DMS153 treated with DMSO at 0.1 percent for 48 hours (cell line): ENCODE results near the gene DDX56.

Experiments
- DNase-seq: peaks from one replicate; lab custom pipeline; 2025; ENCODE audit not compliant: unreplicated experiment; lab: John Stamatoyannopoulos, UW

Gene DDX56, protein sequence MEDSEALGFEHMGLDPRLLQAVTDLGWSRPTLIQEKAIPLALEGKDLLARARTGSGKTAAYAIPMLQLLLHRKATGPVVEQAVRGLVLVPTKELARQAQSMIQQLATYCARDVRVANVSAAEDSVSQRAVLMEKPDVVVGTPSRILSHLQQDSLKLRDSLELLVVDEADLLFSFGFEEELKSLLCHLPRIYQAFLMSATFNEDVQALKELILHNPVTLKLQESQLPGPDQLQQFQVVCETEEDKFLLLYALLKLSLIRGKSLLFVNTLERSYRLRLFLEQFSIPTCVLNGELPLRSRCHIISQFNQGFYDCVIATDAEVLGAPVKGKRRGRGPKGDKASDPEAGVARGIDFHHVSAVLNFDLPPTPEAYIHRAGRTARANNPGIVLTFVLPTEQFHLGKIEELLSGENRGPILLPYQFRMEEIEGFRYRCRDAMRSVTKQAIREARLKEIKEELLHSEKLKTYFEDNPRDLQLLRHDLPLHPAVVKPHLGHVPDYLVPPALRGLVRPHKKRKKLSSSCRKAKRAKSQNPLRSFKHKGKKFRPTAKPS

DNA sequence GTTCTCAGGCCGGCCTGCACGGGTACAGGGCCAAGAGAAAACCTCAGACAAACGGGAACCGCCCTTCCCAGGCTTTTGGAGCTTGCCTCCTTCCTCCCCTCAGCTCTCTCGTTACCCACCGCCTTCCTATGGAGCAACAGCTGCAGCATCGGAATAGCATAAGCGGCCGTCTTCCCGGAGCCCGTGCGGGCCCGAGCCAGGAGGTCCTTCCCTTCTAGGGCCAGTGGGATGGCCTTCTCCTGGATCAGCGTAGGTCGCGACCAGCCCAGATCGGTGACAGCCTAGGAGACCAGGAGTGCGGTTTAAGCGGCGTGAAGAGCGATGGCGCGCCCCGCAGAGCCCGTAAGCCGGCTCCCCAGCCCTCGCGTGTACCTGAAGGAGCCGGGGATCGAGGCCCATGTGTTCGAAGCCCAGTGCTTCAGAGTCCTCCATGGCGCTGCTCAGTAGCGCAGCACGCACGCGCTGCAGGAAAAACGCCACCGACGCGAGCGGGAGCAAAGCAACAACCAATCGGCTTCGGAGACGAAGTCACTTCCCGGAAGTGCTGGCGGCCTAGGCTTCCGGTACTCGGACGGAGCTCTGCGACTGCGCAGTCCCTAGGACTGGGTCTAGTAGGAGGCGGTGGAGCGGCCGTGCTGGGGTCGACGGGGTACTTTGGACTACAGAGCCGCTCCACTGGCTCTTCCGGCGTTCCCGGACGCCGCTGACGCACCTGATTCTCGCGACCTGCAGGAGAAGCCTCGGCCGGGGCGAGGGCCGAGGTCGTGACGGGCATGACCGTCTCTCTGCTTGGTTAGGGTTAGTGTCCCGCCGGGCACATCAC is at the start of gene DDX56:
DDX56 (minus strand) TSS at position 445 of the 823 bp plus-strand sequence; CDS start at position 432, 13 bp downstream.
- peak; percentile 96 for DNase-seq

DNA sequence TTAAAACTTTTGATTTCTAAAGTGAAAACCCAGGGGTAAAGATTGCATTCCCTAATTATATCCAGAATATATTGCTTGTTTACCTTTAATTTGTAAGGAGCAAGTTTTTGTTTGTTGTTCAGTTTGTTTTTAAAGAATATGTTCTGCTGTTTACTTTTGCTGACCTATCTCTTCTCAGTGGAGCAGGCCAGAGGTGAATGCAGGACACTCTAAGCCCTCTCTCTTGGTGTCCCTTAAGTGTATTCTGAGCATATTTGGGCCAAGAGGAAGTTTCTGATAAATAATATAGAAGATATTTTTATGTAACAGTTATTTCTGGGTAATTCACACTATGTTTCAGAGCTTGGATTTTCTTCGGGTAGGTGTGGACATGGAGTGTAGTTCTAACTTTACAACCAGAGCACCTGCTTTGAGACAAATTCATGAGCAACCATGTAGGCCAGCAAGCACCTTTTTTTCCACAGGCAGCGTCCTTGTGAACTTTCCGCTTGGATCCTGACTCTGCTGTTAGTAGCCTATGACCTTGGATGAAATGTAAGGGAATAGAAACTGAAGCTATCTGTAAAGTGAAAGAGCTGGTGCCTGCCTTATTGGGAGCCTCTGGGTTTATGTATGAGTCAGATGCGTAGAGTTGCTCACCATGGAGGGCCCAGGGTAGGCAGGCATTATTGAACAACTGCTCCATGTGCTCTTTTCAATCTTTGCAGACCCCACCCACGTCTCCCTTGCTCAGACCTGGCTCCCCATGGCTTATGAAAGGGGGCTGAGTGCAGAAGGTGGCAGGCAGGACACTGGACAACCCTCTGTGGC is 48.8 kb upstream of the DDX56 start:
- DNase-seq = no peak

DNA sequence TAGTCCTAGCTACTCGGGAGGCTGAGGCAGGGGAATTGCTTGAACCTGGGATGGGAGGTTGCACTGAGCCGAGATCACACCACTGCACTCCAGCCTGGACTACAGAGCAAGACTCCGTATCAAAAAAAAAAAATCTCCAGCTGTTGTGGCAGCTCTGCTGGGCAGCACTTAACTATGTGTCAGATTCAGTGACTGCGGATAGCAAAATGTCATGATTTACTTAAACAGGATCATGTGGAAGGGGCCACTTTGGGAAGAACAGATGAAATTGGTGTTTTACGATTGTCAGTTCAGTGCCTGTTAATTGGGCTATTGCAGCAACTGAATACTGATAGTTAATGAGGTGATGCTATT is 48.0 kb upstream of the DDX56 start:
- DNase-seq = no peak

DNA sequence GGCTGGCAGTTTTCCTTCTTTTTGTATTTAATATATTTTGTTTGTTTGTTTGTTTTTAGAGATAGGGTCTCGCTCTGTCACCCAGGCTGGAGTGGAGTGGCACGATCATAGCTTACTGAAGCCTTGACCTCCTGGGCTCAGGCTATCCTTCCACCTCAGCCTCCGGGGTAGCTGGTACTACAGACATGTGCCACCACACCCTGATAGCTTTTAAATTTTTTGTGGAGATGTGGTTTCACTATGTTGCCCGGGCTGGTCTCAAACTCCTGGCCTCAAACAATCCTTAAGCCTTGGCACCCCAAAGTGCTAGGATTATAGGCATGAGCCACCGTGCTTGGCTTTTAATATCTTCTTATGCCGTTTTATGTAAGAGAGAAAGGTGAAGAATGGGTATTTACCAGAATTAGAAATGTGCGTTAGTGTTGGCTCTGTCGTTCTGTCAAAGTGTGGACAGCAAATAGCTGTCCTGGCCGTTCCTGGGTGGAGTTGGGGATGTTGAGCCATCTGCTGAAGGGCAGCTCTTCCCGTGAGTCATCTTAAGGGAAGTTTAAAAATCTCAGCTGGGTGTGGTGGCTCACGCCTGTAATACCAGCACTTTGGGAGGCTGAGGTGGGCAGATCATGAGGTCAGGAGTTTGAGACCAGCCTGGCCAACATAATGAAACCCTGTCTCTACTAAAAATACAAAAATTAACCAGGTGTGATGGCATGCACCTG is 47.5 kb upstream of the DDX56 start:
- DNase-seq = no peak

DNA sequence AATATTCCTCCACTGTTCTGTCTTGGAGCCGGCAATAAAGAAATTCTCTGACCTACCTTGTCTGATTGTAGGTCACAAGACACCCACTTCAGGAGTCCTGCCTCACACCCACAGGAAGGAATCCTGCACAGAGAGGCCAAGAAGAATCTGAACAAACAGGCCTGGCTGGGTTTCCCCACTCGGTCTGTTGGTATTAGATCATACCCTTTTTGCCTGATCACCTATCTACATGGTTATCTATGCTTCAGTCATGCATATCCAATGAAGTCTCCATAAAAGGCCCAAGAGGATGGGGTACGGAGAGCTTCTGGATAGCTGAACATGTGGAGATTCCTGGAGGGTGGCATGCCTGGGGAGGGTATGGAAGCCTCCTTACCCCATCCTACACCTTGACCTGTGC is 45.0 kb upstream of the DDX56 start:
- no peak for DNase-seq

DNA sequence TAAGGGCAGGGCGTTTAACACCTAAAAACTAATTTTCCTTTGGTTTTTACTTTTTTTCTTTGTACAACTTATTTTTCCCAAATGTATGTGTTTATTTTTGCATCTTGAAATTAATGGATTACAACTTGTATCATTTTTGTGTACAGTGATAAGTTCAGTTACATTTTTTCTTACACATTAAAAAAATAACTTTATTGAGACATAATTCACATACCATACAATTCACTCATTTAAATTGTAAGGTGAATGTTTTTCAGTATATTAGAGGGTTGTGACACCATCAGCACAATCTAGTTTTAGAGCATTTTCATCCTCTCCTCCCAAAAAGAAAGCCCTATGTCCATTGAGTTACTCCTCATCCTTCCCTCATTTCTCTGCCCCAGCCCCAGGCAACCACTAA is 44.3 kb upstream of the DDX56 start:
- DNase-seq = no peak

DNA sequence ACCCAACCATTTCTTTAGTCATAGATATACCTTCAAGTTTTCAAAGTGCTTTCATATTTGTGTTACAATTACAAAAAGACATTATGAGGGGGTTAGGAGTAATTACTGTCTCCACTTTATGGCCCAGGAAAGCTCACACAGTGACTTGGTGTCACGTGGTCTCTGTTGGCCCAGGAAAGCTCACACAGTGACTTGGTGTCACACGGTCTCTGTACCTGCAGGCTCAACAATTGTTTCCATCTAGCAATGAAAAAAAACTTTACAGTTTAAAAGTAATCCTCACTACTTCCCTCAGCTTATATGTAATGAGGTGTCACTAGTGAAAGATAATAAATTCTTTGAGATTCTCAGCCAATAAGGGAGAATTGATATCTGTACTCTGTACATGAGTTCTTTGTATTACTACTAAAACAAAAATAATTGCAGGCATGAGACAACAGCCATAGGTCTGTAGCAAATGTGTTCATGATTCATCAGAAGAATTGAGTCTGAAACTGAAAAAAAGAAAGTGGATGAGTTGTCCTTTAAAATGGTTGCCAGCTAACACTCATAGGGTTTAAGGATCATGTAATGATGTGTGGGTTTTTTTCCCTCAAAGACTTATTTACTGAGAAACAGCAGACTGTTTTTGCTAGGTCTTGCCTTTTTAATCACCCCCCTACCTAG is 43.6 kb upstream of the DDX56 start:
- no peak for DNase-seq

DNA sequence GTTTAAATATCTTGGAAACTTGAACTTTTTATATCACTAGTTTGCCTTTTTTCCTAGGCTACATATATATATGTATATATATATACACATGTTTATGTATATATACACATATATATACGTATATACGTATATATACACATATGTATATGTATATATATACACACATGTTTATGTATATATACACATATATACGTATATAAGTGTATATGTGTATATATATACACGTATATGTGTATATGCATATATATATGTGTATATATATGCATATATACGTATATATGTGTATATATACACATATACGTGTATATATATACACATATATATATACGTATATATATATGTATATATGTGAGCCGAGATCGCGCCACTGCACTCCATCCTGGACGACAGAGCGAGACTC is 42.8 kb upstream of the DDX56 start:
- DNase-seq = no peak

DNA sequence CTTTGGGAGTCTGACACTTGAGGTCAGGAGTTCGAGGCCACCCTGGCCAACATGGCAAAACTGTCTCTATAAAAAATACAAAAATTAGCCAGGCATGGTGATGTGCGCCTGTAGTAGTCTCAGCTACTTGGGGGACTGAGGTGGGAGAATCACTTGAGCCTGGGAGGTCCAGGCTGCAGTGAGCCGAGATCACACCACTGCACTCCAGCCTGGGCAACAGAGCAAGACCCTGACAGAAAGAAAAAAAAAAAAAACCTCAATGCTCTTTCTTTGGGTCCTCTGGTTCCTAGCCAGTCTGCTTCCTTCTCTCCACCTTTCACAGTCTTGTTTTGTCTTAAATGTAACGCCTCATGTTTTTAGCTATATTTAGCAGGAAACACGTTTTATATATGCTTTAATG is 42.1 kb upstream of the DDX56 start:
- no peak for DNase-seq

DNA sequence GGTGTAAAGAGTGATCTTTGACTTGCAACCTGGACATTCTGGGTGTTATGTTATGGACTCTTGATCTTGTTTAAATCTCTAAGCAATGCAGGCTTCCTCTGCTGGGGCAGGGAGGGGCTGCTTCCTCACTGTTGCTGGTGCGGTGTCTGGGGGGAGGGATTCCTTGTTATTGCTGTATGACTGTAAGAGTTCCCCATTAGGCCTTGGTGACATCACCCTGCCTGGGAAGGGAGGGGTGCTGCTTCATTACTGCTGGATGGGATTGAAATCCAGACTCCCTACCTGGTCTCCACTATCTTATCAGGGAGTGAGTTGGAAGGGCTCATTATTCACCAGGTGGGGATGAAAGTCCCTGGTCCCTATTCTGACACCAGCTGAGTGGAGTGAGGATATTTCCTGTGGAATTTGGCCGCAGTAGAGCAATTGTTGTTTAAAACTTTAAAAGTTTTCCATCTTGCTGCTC is 41.5 kb upstream of the DDX56 start:
- DNase-seq = no peak

DNA sequence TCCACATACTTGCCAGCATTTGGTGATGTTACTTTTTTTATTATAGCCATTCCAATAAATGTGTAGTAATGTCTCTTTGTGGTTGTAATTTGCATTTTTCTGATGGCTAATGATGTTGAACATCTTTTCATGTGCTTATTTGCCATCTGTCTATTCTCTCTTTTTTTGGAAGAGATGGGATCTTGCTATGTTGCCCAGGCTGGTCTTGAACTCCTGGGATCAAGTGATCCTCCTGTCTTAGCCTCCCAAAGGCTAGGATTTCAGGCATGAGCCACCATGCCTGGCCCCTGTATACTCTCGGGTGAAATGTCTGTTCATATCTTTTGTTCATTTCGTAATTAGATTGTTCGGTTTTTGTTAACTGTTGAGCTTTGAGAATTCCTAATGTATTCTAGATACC is 36.1 kb upstream of the DDX56 start:
- DNase-seq = no peak

DNA sequence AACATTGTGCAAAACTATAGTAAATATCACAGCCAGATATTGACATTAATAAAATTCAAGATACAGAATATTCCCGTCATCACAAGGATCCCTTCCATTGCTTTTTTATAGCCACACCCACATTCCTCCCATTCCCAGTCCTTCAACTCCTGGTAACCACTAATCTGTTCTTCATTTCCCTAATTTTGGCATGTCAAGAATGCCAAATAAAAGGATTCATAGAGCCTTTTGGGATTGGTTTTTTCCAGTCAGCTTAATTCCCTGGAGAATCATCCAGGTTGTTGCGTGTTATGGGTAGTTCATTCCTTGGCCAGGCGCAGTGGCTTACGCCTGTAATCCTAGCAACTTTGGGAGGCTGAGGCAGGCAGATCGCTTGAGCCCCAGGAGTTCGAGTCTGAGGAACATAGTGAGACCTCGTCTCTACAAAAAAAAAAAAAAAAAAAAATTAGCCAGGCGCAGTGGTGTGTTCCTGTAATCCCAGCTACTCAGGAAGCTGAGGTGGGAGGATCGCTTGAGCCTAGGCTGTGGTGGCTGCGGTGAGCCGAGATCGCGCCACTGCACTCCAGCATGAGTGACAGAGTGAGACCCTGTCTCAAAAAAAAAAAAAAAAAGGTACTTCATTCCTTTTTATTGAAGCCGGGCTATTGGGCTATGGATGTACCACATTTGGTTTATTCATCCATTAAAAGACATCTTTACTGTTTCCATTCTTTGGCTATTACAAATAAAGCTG is 35.4 kb upstream of the DDX56 start:
- DNase-seq = no peak

DNA sequence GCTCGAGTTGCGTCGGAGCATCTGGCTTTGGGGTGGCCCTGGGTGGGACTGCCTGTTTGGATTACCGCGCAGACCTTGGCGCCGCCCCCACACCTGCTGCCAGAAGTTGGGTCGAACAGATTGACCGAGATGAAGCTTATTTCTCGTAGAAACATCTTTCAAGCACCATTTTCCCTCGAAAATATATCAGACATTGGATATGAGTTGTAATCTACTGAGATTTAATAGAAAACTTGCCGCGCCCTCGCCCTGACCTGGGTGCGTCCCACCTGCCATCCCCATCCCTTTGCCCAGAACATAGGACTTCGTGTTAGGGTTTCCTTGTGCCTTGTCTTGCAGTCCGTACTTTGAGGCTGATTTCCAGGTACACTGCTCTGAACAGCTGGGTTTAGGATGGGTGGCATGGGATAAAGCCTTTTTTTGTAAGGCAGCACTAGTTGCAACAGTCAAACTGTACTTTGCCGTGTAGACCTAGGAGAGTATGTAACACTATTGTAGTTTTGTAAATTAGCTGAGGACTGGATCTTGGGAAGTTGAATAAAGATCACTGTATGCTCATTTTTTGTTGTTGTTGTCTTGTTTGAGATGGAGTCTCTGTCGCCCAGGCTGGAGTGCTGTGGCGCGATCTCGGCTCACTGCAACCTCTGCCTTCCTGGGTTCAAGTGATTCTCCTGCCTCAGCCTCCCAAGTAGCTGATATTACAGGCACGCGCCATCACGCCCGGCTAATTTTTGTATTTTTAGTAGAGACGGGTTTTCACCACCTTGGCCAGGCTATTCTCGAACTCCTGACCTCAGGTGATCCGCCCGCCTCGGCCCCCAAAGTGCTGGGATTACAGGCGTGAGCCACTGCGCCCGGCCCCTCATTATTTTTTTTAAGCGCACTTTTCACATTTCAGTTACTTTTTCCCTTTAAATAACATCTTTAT is 33.7 kb upstream of the DDX56 start:
- DNase-seq = no peak

DNA sequence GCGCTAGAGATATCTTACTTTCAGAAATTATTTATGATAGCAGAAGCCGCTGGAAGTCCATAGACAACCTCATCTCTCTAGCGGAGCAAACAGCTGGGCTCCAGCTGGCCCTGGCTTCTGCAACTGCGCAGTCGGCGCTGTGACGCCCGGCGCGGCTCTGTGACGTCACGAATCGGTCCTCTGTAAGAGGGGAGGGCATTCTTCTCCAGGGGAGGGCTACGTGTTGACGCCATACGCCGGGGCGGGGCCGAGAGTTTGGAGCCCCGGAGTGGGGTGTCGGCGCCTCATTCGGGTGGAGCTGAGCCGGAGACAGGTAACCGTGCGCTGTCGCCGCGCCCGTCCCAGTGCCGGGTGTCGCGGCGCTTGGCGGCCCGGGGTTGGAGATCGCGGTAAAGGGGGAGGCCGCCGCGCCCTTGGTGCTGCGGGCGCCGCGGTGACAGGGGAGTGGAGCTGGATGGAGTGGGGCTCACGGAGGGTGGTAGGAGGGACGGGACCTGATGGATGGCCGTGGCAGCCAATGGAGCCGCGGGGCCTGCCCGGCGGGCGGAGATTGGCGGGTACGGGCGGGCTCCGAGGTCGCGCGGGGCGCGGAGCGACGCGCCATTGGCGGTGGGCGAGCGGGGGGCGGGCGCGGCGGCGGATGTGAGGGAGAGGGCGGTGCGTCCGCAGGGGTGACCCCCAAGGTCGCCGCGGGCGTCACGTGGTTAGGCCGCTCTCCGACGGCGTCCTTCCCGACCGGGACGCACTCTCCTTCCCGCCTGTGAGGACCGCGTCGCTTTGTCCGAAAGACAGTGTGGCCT is 32.8 kb upstream of the DDX56 start, which contains the start of gene OGDH:
OGDH (plus strand) TSS at position 287 of the 800 bp plus-strand sequence. CDS start 17,717 bp downstream, outside the sequence.
- peak; percentile 99 for DNase-seq

DNA sequence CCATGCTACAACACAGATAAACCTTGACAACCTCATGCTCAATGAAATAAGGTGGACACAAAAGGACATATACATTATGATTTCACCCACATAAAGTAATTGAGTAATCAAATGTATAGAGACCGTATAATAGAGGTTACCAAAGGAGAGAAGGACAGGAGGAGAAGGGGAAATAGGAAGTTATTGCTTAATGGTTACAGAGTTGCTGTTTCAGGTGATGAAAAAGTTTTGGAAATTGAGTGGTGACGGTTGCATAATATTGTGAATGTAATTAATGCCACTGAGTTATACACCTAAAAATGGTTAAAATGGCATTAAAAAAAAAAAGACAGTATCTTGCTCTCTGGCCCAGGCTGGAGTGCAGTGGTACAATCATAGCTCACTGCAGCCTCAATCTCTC is 31.2 kb upstream of the DDX56 start:
- no peak for DNase-seq

DNA sequence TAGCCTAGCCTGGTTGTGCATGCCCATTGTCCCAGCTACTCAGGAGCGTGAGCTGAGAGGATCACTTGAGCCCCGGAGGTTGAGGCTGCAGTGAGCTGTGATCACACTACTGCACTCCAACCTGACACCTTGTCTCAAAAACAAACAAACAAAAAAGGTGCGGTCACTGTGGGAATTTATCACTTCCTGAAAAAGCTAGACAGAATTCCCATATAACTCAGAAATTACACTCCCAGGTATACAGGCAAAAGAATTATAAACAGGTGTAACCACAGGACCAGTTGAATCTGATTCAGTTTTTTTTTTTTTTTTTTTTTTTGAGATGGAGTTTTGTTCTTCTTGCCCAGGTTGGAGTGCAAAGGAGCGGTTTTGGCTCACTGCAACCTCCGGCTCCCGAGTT is 29.5 kb upstream of the DDX56 start:
- DNase-seq = no peak

DNA sequence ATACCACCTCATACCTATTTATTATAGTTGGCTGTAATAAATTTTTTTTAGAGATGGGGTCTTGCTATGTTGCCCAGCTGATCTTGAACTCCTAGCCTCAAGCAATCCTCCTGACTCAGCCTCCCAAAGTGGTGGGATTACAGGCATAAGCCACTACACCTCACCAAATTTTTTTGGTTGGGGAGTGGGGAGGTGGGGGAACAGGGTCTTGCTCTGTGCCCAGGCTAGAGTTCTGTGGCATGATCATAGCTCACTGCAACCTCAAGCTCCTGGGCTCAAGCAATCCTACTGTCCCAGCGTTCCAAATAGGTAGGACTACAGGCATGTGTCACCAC is 28.8 kb upstream of the DDX56 start:
- no peak for DNase-seq
